ENCODE data around the gene DENND5B.
A peak's percentile ranks its signal among the peaks of the same experiment; 100 is the strongest.
"Not testable (repeated sequence)": the region's sequence is repeated elsewhere in the genome, so short reads cannot be mapped to it uniquely, and the experiment has no call there.

DENND5B gene

DNA sequence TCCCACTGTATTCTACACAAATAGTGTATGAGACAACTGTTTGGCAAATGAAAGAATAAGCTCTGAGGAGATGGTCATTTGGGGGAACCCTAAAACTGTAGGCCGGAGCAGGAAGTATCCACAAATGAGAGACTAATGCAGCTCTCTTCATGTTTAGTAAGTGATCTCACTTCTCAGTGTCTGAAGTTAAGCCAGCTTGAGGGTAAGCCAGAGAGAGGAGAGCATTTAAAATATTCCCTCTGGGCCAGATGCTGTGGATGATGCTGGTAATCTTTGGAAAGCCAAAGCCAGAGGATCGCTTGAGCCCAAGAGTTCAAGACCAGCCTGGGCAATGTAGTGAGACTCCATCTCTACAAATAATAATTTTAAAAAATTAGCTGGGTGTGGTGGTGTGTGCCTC is 134.4 kb downstream of the DENND5B start:
- no peak for DNase-seq

DNA sequence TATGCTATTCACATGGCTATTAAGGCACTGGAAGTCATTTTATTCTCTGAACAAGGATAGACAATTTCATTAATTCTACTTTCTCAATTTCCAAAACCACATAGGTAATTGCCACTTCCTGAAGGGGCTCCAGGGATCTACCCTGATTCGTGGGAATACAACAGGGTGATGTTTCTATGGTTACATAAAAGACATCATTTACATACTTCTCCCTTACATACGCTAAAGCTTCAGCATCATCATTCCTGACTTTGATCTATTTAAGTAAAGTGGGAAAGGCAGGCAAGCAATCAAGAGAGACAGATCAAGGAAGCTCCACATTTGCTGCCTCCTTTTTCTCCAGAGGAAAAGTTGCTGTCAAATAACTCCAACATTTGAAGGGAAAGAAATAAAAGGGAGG is 146.2 kb downstream of the DENND5B start:
- no peak for DNase-seq

DNA sequence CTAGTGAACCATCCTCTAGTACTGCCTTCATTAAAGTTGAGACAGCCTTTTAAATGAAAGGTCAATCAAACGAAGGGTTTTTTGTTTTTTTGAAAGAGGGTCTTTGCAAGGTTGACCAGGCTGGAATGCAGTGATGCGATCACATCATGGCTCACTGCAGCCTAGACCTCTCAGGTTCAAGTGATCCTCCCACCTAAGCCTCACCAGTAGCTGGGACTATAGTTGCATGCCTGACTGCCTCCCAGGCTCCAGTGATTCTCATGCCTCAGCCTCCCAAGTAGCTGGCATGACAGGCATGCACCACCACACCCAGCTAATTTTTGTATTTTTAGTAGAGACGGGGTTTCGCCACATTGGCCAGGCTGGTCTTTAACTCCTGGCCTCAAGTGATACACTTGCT is 150.3 kb downstream of the DENND5B start:
- DNase-seq, result no peak

DNA sequence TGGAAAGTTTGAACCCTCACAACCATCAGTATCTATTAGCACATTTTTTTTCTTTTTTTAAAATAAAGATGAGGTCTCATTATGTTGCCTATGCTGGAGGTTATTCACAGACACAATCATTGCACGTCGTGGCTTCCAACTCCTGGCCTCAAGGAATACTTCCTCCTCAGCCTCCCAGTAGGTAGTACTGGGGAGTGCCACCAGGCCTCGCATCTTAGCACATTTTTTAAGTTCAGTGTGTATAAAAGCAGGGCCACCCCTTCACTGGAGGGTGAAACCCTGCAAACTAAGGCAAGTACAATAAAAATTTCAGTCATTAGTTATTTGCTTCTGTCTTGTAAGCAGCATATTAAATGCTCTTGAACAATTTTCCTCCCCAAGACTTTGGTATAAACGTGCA is 150.8 kb downstream of the DENND5B start:
- no peak for DNase-seq

- DNase-seq, result no peak
Measured at GRCh38 chr12:31431721-31432240, 159.2 kb downstream of the DENND5B start.

DNA sequence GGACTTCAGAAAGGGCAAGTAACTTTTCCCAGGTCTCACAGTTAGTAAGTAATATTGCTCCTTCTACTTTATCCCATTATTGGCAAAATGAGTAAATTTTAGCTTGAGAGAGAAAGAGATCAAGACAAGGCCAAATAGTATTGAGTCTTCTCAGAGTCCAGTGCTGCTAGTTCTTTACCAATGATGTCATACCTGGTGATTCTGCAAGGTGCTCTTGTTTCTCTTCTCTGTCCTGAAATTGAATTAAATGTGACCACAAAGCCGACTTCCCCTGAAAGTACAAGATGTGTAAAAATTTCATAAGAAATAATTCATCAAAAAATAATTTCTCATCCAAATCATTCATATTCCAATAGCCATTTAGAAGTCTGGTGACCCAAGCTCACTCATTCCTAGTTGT is 167.5 kb downstream of the DENND5B start:
- no peak for DNase-seq

- no peak for DNase-seq
Measured at GRCh38 chr12:31412292-31412801, 178.6 kb downstream of the DENND5B start.

DNA sequence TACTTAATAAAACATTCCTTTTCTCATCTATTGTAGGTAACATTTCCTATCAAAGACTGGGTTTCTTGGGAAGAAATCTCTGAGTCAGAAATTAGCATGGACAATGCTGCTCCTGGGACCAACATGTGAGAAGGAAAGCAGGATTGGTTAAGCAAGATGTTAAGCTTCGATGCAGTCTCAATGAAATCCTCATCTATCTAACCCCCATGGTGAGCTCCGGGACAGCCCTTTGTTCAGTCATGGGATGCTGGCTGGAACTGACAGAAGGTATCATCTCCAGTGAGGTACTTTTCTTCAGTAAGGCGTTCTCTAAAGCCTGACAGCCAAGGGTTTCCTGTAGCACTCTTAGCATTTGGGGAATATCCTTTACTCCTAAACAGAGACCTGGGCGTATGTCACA is 182.2 kb downstream of the DENND5B start:
- DNase-seq, result no peak

- DNase-seq, result no peak
Measured at GRCh38 chr12:31407562-31407961, 183.4 kb downstream of the DENND5B start.

DNA sequence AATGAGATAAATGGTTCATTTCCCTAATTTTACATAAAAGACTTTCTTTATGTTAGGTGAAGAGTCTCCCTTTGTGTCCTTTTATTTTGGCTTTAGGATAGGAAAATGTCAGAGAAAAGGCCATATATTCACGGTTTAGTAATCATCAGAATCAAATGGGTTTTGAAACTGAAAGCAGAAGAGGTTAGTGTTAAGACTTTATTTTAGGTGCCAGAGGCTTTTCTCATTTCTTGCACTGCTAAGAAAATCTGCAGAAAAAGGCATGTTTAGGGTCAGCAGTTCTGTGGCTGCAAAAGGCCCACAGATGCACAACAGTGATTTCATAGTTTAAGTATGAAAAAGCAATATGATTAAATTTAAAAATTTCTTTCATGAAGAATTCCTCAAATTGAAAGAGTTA is 184.6 kb downstream of the DENND5B start:
- DNase-seq, result no peak

DNA sequence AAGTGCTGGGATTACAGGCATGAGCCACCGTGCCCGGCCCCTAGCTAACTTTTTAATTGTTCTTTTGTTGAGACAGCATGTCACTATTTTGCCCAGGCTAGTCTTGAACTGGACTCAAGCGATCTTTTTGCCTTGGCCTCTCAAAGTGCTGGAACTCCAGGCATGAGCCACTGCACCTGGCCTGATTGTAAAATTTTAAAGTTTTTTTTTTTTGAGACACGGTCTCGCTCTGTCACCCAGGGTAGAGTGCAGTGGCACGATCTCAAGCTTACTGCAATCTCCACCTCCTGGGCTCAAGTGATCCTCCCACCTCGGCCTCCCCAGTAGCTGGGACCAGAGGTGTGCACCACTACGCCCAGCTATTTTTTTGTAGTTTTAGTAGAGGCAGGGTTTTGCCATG is 185.9 kb downstream of the DENND5B start:
- no peak for DNase-seq

GRCh38 chr12:31403099-31403607 is 187.8 kb downstream of the DENND5B start:
- peak; percentile 81 for DNase-seq

GRCh38 chr12:31393004-31393550 is 197.9 kb downstream of the DENND5B start:
- no peak for DNase-seq

DNA sequence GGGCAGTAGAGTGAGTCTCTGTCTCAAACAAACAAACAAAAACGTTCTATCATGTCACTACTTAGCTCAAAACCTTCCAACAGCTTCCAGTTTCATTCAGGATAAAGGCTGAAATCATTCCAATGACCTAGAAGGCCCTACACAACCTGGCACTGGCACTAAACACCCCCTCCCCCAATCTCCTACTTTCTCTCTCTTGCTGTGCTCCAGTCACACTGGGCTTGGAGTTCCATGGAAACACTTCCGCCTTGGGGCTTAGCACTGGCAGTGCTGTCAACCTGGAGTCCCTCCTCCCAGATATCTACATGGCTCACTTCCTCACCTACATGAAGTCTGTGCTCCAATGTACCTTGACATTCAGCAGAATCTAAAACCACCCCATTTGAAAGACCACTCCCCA is 199.9 kb downstream of the DENND5B start:
- peak; percentile 7 for DNase-seq

GRCh38 chr12:31388713-31389112 is 202.2 kb downstream of the DENND5B start:
- no peak for DNase-seq

- DNase-seq, result no peak
Measured at GRCh38 chr12:31387466-31387865, 203.5 kb downstream of the DENND5B start.

DNA sequence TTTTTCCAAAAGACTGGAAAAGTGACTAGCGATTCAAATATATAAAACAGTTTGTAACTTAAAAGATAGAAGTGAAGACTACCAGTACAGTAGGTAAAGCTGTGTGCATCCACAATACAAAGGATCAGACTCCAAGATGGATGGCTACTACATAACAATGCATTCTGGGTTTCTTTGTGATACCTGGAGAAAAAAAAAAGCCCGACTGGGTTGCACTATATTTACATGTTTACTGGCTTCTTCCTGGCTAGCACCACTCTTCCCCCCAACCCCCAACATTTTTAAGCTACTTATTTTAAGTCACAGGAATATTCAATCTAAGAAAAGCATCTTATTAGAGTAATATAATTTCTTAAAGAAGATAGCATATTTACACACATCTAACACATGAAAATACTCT is 203.9 kb downstream of the DENND5B start:
- no peak for DNase-seq

GRCh38 chr12:31386364-31386777 is 204.6 kb downstream of the DENND5B start:
- no peak for DNase-seq

- DNase-seq, result not testable (repeated sequence)
Measured at GRCh38 chr12:31377210-31377609, 213.7 kb downstream of the DENND5B start.

DNA sequence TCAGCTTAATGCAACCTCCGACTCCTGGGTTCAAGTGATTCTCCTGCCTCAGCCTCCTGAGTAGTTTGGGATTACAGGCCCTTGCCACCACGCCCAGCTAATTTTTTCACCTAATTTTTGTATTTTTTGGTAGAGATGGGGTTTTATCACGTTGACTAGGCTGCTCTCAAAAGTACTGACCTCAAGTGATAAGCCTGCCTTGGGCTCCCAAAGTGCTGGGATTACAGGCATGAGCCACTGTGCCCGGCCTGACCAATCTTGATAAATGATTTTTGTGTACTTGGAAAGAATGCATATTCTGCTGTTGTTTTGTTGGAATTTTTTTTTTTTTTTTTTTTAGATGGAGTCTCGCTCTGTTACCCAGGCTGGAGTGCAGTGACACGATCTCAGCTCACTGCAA is 215.5 kb downstream of the DENND5B start:
- DNase-seq, result not testable (repeated sequence)

GRCh38 chr12:31371256-31371620 is 219.7 kb downstream of the DENND5B start:
- DNase-seq, result no peak

- DNase-seq, result peak; percentile 63
Measured at GRCh38 chr12:31370531-31371255, 220.2 kb downstream of the DENND5B start.

DNA sequence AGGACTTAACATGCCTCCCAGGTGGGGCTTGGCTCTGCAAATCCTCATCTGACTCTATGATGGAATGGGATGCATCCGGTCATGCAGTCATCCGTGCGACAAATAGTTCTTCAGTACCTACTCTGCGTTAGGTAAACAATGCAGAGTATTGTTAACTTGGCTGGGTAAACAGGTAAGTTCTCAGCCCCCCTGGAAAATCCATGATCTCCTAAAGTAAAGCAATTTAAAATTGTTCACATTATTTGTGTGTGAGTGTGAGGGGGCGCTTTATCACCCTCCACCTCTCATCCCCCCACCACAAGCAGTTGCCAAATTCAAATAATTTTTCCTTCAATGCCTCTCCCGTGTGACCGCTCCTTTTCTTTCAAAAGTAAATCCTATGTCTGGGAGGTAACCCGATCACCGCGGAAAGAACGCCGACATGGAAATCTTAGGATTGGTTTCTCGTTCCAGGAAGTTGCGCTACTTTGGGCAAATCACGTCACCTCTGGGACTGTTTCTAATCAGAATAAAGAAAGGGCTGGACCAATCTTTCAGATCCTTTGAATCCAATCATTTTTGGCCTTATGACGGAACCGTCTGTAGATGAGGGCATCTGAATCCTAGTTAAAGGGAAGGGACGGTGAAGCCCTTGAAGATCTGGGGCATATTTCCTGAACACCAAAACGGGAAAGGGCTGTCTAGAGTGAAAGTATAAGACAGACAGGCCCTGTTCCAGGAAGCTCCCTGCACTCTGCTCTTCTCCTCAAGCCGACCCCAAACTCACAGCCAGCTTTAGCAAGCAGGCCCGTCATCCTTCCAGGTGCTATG is 221.0 kb downstream of the DENND5B start:
- peak; percentile 48 for DNase-seq

Measured in NCI-H146 (cell line).